ENCODE results near the gene GRIA3. TPM values are rescaled to one million over a fixed set of nuclear protein-coding genes. Genes with fewer than 3 reads are reported as not detected.
"Not testable (repeated sequence)": the region's sequence is repeated elsewhere in the genome, so short reads cannot be mapped to it uniquely, and the experiment has no call there.

GRIA3 gene
- total RNA-seq, 1 donor from 2014 or later: under 0.01 TPM

- no peak for DNase-seq (ENCODE audit: low read depth)
- no peak overlapping the region for H3K4me3 ChIP-seq (ENCODE audit: low read depth, low read length)
- TF ChIP-seq CTCF (conservative IDR thresholded peaks at IDR 0.05; ENCODE audit: low read depth, low read length): no peak
These were observed 341.1 kb downstream of the GRIA3 start for GRCh38 chrX:123525123-123525725.

- not testable (repeated sequence) for H3K4me3 ChIP-seq (ENCODE audit: low read depth, low read length); DNase-seq (ENCODE audit: low read depth)
These were observed 346.6 kb downstream of the GRIA3 start for GRCh38 chrX:123530726-123531125.

Data from epithelial cell of proximal tubule (primary cell).